Activated CD4-positive, CD25-positive, alpha-beta regulatory T cell treated with anti-CD3 and anti-CD28 coated beads, Interleukin-2, amount 50 U/mL, for 24 hours (primary cell): Measurements from ENCODE around the gene PFKFB4.
A peak's percentile ranks its signal among the peaks of the same experiment; 100 is the strongest.

Source experiments
- ATAC-seq, 2 donors: fragments of 150-1000 bp; cut with Tn5 transposase; one replicate each; pipeline ENCODE4 v1.10.0; 2021; ENCODE audit warnings: mild to moderate bottlenecking in 1 of 2, moderate library complexity in 1 of 2

PFKFB4 gene

DNA sequence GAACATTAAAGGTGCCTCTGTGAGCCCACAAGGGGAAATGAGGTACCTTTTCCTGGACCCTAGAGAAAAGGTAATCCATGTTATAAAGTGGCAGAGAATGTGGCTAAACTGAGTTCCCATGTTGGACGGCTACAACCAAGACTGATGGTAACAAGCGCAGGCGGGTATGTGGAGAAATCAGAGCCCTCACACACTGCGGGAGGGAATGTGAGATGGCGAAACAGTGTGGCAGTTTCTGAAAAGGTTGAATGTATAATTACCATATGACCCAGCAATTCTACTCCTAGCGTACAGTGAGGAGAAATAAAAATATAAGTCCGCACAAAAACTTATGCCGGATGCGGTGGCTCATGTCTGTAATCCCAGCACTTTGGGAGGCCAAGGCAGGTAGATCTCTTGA is 28.6 kb downstream of the PFKFB4 start:
- no peak for ATAC-seq

DNA sequence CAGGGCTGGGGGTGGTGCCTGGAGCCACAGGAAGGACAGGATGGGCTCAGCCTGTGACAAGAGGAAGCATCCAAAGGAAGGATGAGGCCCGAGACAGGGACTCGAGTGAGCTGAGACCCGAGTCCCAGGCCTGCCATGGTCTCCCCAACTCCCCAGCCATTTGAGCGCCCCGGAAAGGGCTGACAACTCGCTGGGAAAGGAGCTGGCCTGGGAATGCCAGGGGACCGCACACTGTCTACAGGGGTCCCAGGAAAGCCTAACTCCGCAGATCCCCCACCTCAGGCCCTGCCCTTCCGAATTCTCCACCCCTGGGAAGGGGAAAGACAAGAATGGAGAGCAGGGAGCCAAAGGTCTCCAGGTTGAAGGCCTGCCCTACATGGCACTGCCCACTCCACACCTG is 31.6 kb downstream of the PFKFB4 start:
- no peak for ATAC-seq

DNA sequence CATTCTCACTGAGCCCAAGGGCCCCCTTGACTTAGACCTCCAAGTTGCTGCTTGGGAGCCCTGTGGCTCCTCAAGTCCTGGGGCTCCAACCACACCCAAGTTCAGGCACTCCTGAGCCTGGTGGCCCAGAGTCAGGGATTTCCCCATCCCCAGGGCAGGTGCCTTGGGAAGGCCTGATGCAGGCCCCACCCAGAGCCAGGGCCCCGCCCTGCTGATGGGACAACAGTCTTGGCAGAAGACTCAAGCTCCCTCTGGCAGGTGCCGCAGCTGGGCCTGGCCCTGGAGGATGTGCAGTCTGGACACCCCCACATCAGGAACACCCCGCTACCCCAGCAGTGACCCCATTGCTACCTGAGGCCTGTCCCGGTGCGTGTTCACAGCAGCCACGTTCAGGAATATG is 35.0 kb downstream of the PFKFB4 start:
- no peak for ATAC-seq

DNA sequence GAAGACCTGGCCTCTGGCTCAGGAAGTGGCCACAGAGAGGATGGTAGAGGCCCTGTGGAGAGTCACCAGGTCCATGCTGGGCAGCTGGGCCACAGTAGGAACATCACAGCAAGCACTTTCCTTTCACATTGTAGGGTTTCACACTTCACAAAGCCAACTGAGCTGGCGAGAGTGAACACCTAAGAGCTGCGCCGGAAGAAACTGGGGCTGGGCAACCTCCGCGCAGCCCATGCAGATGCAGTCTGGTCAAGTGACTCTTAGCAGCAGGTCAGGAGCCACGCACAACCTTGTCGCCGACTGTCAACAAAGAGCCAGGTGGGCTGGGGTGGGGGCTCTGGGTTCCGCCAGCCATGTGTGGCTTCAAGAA is 37.3 kb downstream of the PFKFB4 start:
- ATAC-seq: no peak

DNA sequence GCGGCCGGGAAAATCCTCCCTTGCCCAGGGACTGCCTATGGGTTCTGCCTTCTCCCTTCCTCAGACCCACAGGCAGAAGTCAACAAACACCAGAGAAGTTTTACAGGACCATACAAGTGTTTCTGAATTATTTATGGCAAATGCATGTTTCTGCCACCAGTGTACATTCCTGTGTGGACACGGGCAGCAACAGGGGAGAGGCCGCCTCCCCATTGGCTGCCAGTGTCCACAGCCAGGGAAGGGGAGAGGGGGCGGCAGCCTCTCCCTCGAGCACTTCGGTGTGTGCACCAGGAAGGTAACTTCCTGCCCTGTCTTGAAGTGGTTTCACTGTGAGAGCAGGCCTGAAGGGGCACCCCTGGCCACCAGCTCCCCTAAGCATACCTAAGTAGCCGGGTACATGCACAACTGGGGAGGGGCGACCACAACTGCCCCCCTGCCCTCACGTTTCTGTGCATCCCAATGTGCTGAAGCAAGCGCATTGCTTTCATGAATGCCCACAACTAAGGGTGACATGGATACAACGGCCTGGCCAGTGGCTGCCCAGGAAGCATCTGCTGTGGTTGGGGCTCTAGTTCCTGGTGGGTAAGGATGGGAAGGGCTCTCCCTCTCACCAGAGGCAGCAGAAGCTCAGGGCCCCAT is 37.8 kb downstream of the PFKFB4 start:
- no peak for ATAC-seq

DNA sequence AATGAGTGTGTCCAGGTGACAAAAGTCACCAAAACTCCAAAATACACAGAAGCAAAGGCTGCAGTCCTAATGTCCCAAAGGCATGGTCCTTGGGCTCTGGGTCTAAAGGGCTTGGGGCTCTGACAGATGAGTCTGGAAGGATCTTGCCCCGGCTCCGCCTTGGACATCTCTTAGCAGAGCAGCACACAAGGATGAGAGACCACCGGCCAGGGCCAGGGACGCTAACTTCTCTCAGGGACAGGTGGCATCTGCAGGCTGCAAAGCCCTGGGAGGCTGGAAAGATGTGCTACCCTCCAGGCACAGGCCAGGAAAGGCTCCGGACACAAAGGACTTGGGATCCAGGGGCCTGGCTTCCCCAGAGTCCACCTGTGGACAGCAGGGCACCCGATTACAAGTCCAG is 38.5 kb downstream of the PFKFB4 start:
- no peak for ATAC-seq

DNA sequence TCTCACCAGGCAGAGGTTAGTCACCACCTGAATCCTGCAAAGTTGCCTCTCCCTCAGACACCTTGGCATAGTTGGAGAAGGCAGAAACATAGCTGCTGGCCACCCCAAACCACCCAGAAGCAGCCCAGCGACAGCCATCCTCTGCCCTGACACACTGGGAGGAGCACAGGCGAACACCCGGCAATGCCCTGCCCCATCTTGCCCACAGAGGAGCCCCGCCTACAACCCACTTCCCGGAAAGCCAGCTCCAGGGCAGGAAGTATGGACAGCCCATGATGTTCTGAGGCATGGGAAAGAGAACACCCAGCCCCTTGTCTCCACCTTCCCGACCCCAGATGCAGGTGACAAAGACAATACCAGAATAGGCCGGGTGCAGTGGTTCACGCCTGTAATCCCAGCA is 40.0 kb downstream of the PFKFB4 start:
- peak in 1 of 2 donors; percentile 27 for ATAC-seq

DNA sequence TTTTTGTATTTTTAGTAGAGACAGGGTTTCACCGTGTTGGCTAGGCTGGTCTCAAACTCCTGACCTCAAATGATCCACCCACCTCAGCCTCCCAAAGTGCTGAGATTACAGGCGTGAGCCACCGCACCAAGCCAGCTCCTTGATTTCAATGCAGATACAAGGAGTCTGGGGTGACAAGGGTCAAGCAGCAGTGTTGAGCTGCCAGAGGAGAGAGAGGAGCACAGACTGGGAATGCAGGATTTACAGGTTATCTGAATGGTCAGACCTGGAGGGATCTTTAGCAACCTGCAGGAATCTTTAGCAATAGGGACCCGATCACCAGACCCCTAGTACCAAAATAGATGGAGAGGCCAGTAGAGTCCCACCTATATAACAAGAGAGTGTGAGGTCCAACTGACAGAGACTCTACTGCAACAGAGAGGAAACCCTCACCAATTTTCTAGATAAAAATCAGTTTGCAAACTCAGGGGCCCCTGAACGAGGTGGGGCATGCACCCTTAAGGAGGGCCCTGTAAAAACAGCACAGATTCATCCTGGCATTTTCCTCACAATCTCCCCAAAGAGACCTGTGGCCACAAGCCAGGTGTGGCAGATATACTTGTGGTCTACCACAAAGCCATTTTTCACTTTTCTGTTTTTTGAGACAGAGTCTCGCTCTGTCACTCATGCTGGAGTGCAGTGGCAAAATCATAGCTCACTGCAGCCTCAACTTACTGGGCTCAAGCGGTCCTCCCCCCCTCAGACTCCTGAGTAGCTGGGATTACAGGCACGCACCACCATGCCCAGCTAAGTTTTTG is 42.0 kb downstream of the PFKFB4 start:
- ATAC-seq: peak in 1 of 2 donors; percentile 58

DNA sequence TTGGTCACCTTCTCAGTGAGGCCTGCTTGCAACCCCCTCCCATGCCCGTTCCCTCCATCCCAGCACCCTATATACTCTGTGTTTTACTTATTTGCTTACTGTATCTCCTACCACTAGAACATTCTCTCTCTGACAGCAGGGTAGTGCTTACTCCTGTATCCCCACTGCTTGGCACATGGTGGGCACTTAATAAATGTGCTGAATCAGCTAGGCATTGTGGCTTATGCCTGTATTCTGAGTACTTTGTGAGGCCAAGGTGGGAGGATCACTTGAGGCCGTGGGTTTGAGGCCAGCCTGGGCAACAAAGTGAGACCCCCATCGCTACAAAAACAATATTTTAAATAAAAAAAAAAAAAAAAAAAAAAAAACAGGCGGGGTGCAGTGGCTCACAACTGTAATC is 45.1 kb downstream of the PFKFB4 start:
- ATAC-seq: no peak

DNA sequence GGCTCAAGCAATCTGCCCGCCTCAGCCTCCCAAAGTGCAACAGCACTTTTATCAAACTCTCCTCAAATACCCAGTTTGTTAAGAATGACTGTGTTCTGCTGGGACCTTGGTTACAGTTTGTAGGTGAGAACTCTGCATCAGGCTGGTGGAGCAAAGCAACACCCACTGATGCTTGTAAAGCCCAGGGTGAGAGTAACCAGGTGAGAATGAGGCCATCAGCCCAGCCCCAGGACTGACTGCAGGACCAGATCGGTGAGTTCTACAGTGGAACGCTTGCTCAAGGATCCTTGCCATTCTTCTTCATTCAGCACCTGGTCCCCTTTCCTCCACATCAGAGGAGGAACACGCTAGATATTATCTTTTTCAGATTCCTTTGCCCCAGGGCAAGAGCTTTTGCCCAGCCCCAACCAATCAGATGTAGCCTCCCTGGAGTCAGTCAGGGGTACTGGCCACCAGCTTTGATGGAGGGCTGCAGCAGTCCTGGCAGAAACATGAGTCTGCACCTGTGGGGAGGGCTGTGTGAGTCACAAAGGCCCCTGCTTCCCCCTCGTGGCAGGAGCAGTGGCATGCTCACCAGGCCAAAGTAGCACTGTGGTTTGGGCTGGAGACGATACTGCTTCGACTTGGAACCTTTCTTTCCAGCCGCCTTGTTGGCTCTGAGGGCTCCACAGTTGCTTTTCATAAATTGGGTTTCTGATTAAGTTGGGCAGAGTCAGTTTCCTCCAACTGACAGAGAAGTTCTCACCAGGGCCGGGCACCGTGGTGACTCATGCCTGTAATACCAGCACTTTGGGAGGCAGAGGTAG is 49.1 kb downstream of the PFKFB4 start:
- peak; percentile 82 to 85 for ATAC-seq

DNA sequence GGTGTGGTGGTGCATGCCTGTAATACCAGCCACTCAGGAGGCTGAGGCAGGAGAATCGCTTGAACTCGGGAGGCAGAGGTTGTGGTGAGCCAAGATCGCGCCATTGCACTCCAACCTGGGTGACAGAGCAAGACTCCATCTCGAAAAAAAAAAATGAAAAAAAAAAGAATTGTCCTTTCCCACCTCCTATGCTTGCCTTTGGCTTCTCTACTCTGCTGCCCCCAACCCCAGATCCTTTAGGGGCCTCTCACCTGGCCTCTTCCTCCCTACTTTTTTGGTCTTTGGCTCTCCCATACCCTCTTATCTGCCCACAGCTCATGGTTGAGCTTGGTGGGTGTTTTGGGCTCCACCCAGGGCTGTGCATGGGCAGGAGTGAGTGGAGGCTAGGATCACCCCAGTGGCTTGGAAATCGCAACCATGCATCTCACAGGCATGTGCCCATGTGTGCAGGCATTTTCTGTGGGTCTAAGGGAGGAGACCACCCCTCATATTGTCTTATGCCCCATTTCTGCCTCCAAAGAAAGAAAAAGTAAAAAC is 50.6 kb downstream of the PFKFB4 start:
- no peak for ATAC-seq

DNA sequence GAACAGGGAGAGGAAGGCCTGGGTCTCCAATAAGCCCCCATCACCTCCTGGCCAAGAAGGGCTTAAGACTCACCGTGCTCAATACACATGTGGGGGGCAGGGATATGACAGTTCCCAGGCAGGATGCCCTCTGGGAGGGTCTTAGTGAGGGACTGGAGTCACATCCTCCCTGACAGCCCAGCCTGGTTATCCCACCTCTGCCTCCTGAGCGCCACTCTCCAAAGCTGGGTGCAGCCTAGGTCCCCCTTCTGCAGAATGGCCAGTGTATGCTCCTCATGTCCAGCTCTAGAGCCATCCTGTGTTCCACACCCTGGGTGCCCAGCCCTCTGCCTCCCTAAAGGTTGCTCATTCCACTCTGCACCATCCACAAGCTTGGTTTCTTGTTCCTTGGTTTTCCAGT is 51.5 kb downstream of the PFKFB4 start:
- ATAC-seq: no peak

DNA sequence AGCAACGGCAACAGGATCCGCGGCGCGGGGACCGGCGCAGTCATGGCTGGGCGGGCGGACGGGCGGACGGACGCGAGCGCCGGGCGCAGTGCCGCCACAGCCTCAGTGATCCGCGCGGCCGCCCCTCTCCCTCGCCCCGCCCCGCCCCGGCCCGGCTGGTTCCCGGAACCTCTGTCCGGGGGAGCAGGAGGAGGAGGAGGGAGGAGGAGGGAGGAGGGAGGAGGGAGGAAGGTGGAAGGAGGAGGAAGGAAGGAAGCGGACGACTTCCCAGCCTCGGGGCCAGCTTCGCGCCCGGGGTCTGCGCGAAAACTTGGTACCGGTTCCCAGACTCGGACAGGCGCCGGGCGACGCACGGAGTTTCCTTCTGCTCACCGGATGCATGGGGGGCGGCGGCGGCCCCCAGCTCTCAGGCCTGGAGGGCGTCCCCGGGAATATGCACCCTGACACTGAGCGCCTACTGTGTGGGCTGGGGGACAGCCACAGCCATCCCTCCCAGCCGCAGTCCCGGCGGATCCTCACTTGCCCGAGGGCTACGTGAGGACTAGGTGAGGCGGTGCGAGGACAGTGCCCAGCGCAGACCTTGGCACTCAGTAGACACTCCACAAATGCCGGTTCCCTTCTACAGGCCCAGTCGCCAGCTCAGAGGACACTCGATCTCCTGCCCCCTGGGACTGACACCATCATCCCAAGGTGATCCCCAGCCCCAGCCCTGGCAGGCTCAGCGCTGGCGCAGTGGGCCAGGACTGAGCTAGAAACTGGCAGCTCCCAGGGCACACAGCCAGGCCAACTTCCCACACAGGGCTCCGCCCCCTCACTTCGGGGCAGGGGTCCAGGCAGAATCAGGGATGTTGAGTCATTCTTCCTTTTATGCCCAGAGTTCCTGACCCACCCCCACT is 52.3 kb downstream of the PFKFB4 start, which contains the start of gene SHISA5:
Gene SHISA5 (minus strand): TSS at position 124 of the 896 bp plus-strand sequence. CDS start 80 bp downstream, at position 44.
- ATAC-seq: peak; percentile 57 to 64

DNA sequence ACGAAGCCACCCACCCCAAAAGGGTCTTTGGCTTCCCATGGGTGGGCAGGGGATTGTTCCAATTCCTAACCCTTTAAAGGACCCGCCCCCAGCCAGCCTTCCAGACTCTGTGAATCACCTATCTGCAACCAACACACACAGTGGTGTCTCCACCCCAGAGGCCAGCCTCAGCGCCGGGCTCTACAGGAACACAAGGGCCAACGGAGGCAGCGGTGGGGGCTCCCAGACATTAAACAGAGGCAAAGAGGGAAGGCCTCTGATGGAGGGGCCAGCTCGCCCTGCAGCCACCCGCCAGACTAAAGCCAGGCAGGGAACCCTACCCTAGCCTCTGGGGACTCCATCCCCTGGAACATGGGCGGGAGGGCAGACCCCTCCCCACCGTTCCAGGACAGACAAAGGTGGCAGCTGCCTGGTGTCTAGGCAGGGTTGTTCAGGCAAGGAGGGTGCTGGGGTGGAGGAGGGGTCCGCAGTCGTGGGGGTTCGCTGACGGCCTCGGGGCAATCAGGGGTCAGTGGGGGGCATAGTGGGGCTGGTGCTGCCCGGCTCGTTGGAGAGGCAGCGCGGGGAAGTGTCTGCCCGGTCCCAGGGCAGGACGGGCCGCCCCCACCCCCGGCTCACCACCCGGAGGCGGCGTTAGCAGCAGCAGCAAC is 53.1 kb downstream of the PFKFB4 start:
- no peak for ATAC-seq

DNA sequence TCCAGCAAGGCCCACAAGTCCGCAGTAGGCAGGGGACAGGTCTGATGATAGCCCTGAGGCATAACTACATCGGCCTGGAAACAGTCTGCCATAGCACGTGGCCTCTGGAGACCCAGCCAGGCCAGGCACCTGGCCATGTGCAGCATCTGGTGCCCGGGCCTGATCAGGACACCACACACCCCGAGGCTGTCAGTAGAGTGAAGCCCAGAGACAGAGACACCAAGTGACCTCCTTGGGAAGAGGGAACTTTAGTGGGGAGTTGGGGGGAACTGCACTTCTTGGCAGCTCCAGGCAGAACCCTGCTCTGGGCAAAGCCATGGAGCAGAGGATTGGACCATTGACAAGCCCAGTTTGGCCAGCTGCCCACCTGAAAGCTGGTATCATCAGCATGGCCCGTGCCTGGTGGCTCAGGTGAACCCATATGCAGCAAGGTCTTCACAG is 53.9 kb downstream of the PFKFB4 start:
- ATAC-seq: no peak

DNA sequence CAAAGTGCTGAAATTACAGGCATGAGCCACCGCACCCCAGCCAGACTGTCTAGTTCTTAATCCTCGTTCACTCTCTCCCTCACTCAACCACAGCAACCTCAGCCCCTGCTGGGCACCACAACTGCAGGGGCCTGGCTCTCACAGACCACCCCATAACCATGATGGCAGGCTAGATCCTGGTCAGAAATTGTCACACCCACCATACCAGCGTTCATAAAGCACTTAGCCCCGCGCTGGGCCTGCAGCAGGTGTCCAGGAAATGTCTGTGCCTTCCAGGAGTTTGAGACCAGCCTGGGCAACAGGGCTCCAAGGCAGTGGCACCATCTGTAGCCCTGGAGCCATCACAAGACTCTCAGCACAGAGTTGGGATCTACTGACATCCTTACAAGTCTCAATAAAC is 54.5 kb downstream of the PFKFB4 start:
- ATAC-seq: no peak

DNA sequence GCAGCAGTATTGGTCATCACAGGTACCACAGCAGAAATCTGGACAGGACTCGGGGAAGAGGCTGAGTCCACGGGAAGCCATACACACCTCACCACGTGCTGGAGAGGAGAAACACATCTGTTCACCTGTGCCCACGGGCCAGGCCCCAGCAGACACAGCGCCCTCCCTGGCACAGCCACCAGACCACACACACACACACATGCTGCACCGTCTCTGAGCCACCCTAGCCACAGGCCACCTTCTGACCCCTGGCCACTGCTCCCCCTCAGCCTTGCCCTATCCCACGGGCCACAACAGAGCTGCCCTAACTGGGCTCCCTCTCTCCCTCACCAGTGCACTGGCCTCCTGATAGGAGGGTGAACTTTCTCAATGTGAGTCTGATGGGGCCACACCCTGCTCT is 55.4 kb downstream of the PFKFB4 start:
- ATAC-seq: no peak

DNA sequence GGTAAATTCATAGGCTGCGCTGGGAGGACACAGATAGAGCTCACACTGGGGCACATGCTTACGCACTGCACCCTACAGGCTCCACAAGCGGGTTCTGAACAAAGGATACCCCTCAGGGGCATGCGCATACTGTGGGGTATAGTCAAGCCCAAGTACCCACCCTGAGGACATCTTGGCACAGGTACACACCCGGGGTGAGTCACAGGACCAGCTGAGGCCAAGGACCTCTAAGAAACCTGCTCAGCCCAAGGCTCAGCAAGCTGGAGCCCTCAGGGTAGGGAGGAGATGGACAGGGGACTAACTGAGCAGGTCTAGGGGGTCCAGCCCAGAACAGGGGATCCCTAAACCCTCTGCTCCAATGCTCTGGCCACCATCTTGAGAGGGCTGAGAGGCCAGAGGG is 55.9 kb downstream of the PFKFB4 start:
- ATAC-seq: no peak

DNA sequence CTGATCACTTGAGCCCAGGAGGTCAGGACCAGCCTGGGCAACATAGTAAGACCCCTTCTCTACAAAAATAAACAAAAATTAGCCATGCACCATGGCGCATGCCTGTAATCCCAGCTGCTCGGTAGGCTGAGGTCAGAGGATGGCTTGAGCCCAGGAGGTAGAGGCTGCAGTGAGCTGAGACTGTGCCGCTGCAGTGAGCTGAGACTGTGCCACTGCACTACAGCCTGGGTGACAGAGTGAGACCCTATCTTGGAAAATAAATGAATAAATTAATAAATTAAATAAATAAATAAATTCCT is 63.5 kb downstream of the PFKFB4 start:
- ATAC-seq: no peak

DNA sequence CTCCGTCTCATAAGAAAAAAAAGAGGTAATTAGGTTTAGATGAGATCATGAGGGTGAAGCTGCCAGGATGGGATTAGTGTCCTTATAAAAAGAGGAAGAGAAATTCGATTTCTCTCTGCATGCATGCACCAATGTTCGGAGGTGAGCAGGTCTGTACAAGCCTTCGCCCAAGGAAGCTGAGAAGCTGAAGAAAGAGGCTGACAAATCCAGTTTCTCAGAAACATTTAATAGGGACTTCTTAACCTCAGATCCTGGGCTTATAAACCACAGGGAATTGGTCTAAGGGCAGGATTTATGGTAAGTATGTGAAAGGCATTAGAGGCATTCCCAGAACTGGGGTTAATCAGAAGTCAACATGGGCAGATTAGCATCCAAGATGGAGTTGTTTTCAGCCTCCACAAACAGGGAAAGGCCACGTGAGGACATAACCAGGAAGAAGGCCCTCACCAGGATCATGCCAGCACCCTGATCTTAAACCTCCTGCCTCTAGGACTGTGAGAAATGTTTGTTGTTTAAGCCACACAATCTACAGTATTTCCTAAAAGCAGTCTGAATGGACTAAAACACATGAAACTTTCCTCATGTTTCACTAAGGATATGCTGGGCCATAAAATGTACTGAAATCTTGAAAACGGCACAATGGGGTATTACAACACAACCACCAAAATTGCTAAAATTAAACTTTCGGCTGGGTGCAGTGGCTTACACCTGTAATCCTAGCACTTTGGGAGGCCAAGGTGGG is 64.0 kb downstream of the PFKFB4 start:
- no peak for ATAC-seq

DNA sequence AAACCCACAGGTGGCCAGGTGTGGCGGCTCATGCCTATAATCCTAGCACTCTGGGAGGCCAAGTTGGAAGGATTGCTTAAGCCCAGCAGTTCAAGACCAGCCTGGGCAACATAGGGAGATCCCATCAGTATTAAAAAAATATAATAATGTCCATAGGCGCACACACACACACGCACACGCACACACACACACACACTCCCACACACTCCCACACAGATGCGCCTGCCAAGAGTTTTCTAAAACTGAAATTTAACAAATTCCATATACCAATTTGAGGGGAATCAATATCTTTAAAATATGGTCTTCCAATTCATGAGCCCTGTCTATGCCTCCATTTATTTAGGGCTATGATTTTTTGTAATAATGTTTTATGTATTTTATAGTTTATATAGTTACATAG is 69.7 kb downstream of the PFKFB4 start:
- no peak for ATAC-seq
